Panc1 (cell line): ENCODE data around the gene GMEB2.

Source experiments
- CTCF ChIP-seq: fragments of 450-650 bp; IDR thresholded peaks from 2 replicates; pipeline ENCODE4 v1.5.1; 2017; ENCODE audit warnings: mild to moderate bottlenecking
- TF ChIP-seq, protein P1 (sequence below), 2 experiments: IDR thresholded peaks; 2 replicates each; pipeline ENCODE4 v1.6.1; 2011 to 2012; ENCODE audit warnings: low read depth in 2 of 2, control low read depth in 1 of 2, low read length in 1 of 2, mild to moderate bottlenecking in 1 of 2, moderate library complexity in 1 of 2; ENCODE audit not compliant: insufficient read depth in 1 of 2

DNA sequence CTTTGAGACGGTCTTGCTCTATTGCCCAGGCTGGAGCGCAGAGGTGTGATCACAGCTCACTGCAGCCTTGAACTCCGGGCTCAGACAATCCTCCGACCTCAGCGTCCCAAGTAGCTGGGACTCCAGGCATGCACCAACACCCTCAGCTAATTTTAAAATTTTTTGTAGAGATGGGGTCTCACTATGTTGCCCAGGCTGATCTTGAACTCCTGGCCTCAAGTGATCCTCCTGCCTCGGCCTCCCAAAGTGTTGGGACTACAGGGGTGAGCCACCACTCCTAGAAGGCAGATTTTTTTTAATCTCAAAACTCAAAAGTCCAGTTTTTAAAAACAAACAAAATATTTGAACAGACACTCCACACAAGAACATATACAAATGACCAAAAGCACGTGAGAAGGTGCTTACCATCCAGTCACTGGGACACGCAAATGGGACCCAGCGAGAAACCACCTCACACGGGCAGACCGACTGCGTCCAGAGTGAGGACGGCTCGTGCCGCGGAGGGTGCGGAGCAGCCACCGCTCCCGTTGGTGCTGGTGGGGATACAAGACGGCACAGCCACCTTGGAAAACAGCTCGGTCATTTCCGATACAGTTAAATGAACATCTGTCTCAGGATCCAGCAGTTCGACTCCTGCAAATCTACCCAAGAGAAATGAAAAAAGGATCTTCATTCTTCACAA lies 44.4 kb downstream of the GMEB2 start:
- no peak for TF ChIP-seq CTCF
- TF ChIP-seq, protein P1, sequence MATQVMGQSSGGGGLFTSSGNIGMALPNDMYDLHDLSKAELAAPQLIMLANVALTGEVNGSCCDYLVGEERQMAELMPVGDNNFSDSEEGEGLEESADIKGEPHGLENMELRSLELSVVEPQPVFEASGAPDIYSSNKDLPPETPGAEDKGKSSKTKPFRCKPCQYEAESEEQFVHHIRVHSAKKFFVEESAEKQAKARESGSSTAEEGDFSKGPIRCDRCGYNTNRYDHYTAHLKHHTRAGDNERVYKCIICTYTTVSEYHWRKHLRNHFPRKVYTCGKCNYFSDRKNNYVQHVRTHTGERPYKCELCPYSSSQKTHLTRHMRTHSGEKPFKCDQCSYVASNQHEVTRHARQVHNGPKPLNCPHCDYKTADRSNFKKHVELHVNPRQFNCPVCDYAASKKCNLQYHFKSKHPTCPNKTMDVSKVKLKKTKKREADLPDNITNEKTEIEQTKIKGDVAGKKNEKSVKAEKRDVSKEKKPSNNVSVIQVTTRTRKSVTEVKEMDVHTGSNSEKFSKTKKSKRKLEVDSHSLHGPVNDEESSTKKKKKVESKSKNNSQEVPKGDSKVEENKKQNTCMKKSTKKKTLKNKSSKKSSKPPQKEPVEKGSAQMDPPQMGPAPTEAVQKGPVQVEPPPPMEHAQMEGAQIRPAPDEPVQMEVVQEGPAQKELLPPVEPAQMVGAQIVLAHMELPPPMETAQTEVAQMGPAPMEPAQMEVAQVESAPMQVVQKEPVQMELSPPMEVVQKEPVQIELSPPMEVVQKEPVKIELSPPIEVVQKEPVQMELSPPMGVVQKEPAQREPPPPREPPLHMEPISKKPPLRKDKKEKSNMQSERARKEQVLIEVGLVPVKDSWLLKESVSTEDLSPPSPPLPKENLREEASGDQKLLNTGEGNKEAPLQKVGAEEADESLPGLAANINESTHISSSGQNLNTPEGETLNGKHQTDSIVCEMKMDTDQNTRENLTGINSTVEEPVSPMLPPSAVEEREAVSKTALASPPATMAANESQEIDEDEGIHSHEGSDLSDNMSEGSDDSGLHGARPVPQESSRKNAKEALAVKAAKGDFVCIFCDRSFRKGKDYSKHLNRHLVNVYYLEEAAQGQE (IDR thresholded peaks at IDR 0.05; ENCODE audit: insufficient read depth in 1 of 2, low read depth in 2 of 2, low read length in 1 of 2), result no peak
